IMR-90 (cell line): ENCODE data around the gene GRIN1. TPM values are rescaled to one million over a fixed set of nuclear protein-coding genes. Genes with fewer than 3 reads are reported as not detected.
"Not testable (repeated sequence)": the region's sequence is repeated elsewhere in the genome, so short reads cannot be mapped to it uniquely, and the experiment has no call there.

Source experiments
- ATAC-seq: fragments of 200-7000 bp; cut with Tn5 transposase; 2 replicates; pipeline ENCODE4 v1.9.1; 2020; ENCODE audit warnings: low read depth, mild to moderate bottlenecking, moderate library complexity
- BruUV-seq: library from RNA; stranded (reverse); fragments of 400-500 nt; replicated peaks from 2 replicates; lab custom pipeline; 2021; lab: Mats Ljungman, UMichigan
- CTCF ChIA-PET: fragments of 300-600 bp; formaldehyde crosslinking; extraction: SDS; loops from one replicate; lab custom pipeline; 2021; ENCODE audit warnings: antibody characterized with exemption; lab: Yijun Ruan, JAX
- POLR2A ChIA-PET: fragments of 300-600 bp; sonication (Branson Sonifier 250); formaldehyde crosslinking; loops from one replicate; lab custom pipeline; 2022; ENCODE audit warnings: antibody characterized with exemption; ENCODE audit not compliant: unreplicated experiment; lab: Charles Lee
- DNase-seq: peaks from one replicate; pipeline ENCODE4 v3.0.0; 2013
- H2AFZ ChIP-seq: replicated peaks from 2 replicates; pipeline ENCODE3; 2013; ENCODE audit warnings: low read length, mild to moderate bottlenecking; ENCODE audit not compliant: poor library complexity
- H2AK5ac ChIP-seq: 2 replicates; pipeline ENCODE4 v1.6.1; 2013; ENCODE audit warnings: low read depth, low read length, inconsistent platforms
- H2AK9ac ChIP-seq: replicated peaks from 2 replicates; pipeline ENCODE3; 2013; ENCODE audit warnings: mild to moderate bottlenecking, low read depth, low read length, moderate library complexity; ENCODE audit not compliant: poor library complexity
- H2BK120ac ChIP-seq: 2 replicates; pipeline ENCODE4 v1.6.1; 2013; ENCODE audit warnings: low read depth, low read length, inconsistent platforms
- H2BK15ac ChIP-seq: 3 replicates; pipeline ENCODE4 v1.6.1; 2013; ENCODE audit warnings: low read depth, low read length, inconsistent platforms
- H2BK20ac ChIP-seq: 2 replicates; pipeline ENCODE4 v1.6.1; 2013; ENCODE audit warnings: low read depth, mild to moderate bottlenecking, inconsistent platforms, low read length, moderate library complexity
- H2BK5ac ChIP-seq: 2 replicates; pipeline ENCODE4 v1.6.1; 2013; ENCODE audit warnings: mild to moderate bottlenecking, low read depth, low read length, inconsistent platforms; ENCODE audit not compliant: poor library complexity, severe bottlenecking
- H3K14ac ChIP-seq: replicated peaks from 2 replicates; pipeline ENCODE4 v1.6.1; 2013; ENCODE audit warnings: low read depth, low read length, inconsistent platforms
- H3K18ac ChIP-seq: 2 replicates; pipeline ENCODE4 v1.6.1; 2013; ENCODE audit warnings: low read depth, low read length, control low read depth
- H3K23ac ChIP-seq: 2 replicates; pipeline ENCODE4 v1.6.1; 2013; ENCODE audit warnings: low read depth, low read length, inconsistent platforms
- H3K27ac ChIP-seq: 2 replicates; pipeline ENCODE4 v1.5.1; 2013; ENCODE audit warnings: mild to moderate bottlenecking, control low read depth, low read length; ENCODE audit not compliant: insufficient read depth
- H3K27me3 ChIP-seq: 2 replicates; pipeline ENCODE4 v1.6.1; 2013; ENCODE audit warnings: low read length; ENCODE audit not compliant: control insufficient read depth, insufficient read depth
- H3K36me3 ChIP-seq: 2 replicates; pipeline ENCODE4 v1.6.1; 2013; ENCODE audit warnings: low read length, mixed read lengths; ENCODE audit not compliant: control insufficient read depth, insufficient read depth
- H3K4ac ChIP-seq: 2 replicates; pipeline ENCODE4 v1.6.1; 2013; ENCODE audit warnings: low read depth, low read length, inconsistent platforms
- H3K4me1 ChIP-seq: 2 replicates; pipeline ENCODE4 v1.6.1; 2013; ENCODE audit warnings: low read length, mixed read lengths; ENCODE audit not compliant: control insufficient read depth, insufficient read depth
- H3K4me2 ChIP-seq: 2 replicates; pipeline ENCODE4 v1.6.1; 2013; ENCODE audit warnings: low read depth, mild to moderate bottlenecking, control low read depth, low read length, moderate library complexity
- H3K4me3 ChIP-seq: 2 replicates; pipeline ENCODE4 v1.5.1; 2013; ENCODE audit warnings: low read depth, mild to moderate bottlenecking, control low read depth, low read length, moderate library complexity; ENCODE audit not compliant: insufficient read depth
- H3K56ac ChIP-seq: 2 replicates; pipeline ENCODE4 v1.6.1; 2013; ENCODE audit warnings: low read length, inconsistent platforms; ENCODE audit not compliant: insufficient read depth; ENCODE audit errors: extremely low read depth
- H3K79me1 ChIP-seq, 2 experiments: 2 replicates each; pipeline ENCODE4 v1.6.1; 2013; ENCODE audit warnings: low read length in 2 of 2, inconsistent platforms in 1 of 2, low read depth in 1 of 2
- H3K9ac ChIP-seq: 2 replicates; pipeline ENCODE4 v1.6.1; 2013; ENCODE audit warnings: low read depth, low read length, control low read depth
- H3K9me1 ChIP-seq: 2 replicates; pipeline ENCODE4 v1.6.1; 2013; ENCODE audit warnings: low read length, inconsistent platforms; ENCODE audit not compliant: insufficient read depth
- H3K9me3 ChIP-seq: 2 replicates; pipeline ENCODE4 v1.6.1; 2013; ENCODE audit warnings: low read length; ENCODE audit not compliant: control insufficient read depth, insufficient read depth
- H4K20me1 ChIP-seq: 2 replicates; pipeline ENCODE4 v1.6.1; 2013; ENCODE audit warnings: low read length, inconsistent platforms; ENCODE audit not compliant: insufficient read depth
- H4K5ac ChIP-seq: 2 replicates; pipeline ENCODE4 v1.6.1; 2013; ENCODE audit warnings: mild to moderate bottlenecking, low read depth, low read length, control low read depth
- H4K8ac ChIP-seq, 2 experiments: 2 replicates each; pipeline ENCODE4 v1.6.1; 2013; ENCODE audit warnings: low read depth in 2 of 2, low read length in 2 of 2, control low read depth in 1 of 2, inconsistent platforms in 1 of 2
- H4K91ac ChIP-seq: 2 replicates; pipeline ENCODE4 v1.6.1; 2013; ENCODE audit warnings: low read depth, low read length, inconsistent platforms; ENCODE audit not compliant: insufficient read depth
- CEBPB ChIP-seq: IDR thresholded peaks from 2 replicates; pipeline ENCODE4 v1.6.1; 2012; ENCODE audit warnings: low read depth, low read length, improper control_type of control experiment
- CHD1 ChIP-seq: IDR thresholded peaks from 2 replicates; pipeline ENCODE4 v1.6.1; 2012; ENCODE audit warnings: low read depth, low read length, improper control_type of control experiment
- FOS ChIP-seq: fragments of 150-350 bp; IDR thresholded peaks from 2 replicates; pipeline ENCODE4 v1.6.1; 2016; ENCODE audit warnings: low read depth, low read length
- MAFK ChIP-seq: IDR thresholded peaks from 2 replicates; pipeline ENCODE4 v1.6.1; 2012; ENCODE audit warnings: low read depth, low read length, improper control_type of control experiment
- MAZ ChIP-seq: IDR thresholded peaks from 2 replicates; pipeline ENCODE4 v1.6.1; 2012; ENCODE audit warnings: low read depth, mild to moderate bottlenecking, low read length, improper control_type of control experiment, moderate library complexity, borderline replicate concordance
- POLR2A ChIP-seq: IDR thresholded peaks from 2 replicates; pipeline ENCODE4 v1.6.1; 2012; ENCODE audit warnings: mild to moderate bottlenecking, low read depth, low read length
- SMC3 ChIP-seq: fragments of 150-350 bp; IDR thresholded peaks from 2 replicates; pipeline ENCODE4 v1.6.1; 2016; ENCODE audit warnings: low read depth, mild to moderate bottlenecking, antibody characterized with exemption, low read length, moderate library complexity
- USF2 ChIP-seq: fragments of 150-350 bp; IDR thresholded peaks from 2 replicates; pipeline ENCODE4 v1.6.1; 2017; ENCODE audit warnings: mild to moderate bottlenecking, antibody characterized with exemption, low read length, low read depth
- WGBS, 2 experiments: methylation state at CpG; one replicate each; pipeline versions ENCODE4 v1.1.5 to v1.1.7; 2013; ENCODE audit warnings: missing lambda C conversion rate in 2 of 2; ENCODE audit not compliant: insufficient read length in 1 of 2; ENCODE audit errors: extremely low coverage in 2 of 2; 5-methylcytosine and 5-hydroxymethylcytosine counted together
- dilution Hi-C: fragments of 300-500 bp; cut with HindIII; formaldehyde crosslinking; loops from one replicate; pipeline ENCODE4 v1.14.3; 2018; ENCODE audit warnings: low sequenced_read_pairs; ENCODE audit not compliant: unreplicated experiment
- in situ Hi-C: fragments of 300-500 bp; cut with MboI; formaldehyde crosslinking; loops from 3 replicates; pipeline ENCODE4 v1.14.3; 2019; ENCODE audit warnings: low sequenced_read_pairs, inconsistent platforms, mixed read lengths
- intact Hi-C: fragments of 100-400 bp; cut with micrococcal nuclease; formaldehyde crosslinking; loops from 2 replicates; pipeline ENCODE4 v1.10.0; 2022
- polyA plus RNA-seq, 3 experiments: library from polyadenylated mRNA; depleted of rRNA; stranded (reverse); fragments of >200 nt; gene quantifications; 2 replicates each; pipeline ENCODE4 v1.2.3, GENCODE V29; 2012; ENCODE audit warnings: low replicate concordance in 1 of 3
- total RNA-seq: library from RNA; depleted of rRNA; stranded (reverse); fragments of >200 nt; gene quantifications from 2 replicates; pipeline ENCODE4 v1.2.3, GENCODE V29; 2012

Gene GRIN1
- total and polyA plus RNA-seq, 2 of the 4 experiments (the other 2 are of a cell fraction) = 0.09 TPM; not detected in 1

- ATAC-seq = no peak
- H3K56ac ChIP-seq = no peak overlapping the region
- H2AK9ac ChIP-seq = peak overlapping the region; percentile 28
- CTCF ChIA-PET = no interaction called here
- no peaks in the 10 kb centered on the region for H3K9me1 ChIP-seq
- POLR2A ChIA-PET = no interaction called here
- H3K4me3 ChIP-seq = no peak overlapping the region
- intact Hi-C loops = no loop called here
- no peak overlapping the region for H3K9ac ChIP-seq
- H3K9me3 ChIP-seq = no peaks in the 10 kb centered on the region
- BruUV-seq = no TSS peak
- H2AFZ ChIP-seq = no peak overlapping the region
- no peak overlapping the region for H4K5ac ChIP-seq
- peaks cover 6% of the 10 kb centered on the region for H3K36me3 ChIP-seq
- no peak overlapping the region for H3K18ac ChIP-seq
- H3K23ac ChIP-seq = no peak overlapping the region
- H3K4me1 ChIP-seq = peaks cover 8% of the 10 kb centered on the region
- no peaks in the 10 kb centered on the region for H3K27me3 ChIP-seq
- no peak overlapping the region for H3K4ac ChIP-seq
- 0 out of 4 replicates have a peak, but pooled peaks cover 0 to 3% of the 10 kb centered on the region in 2 experiments for H3K79me1 ChIP-seq
- in situ Hi-C loops = no loop called here
- TF ChIP-seq FOS (no peak), MAFK (no peak), USF2 (no peak), CEBPB (no peak), MAZ (no peak), POLR2A (no peak), SMC3 (no peak), CHD1 (no peak)
- H2BK20ac ChIP-seq = no peak overlapping the region
- H3K27ac ChIP-seq = no peak overlapping the region
- no peaks in the 10 kb centered on the region for H4K20me1 ChIP-seq
- H4K91ac ChIP-seq = no peak overlapping the region
- H3K14ac ChIP-seq = no peak overlapping the region
- H2AK5ac ChIP-seq = no peak overlapping the region
- no peak overlapping the region for H4K8ac ChIP-seq
- DNase-seq = no peak
- H2BK15ac ChIP-seq = no peak overlapping the region
- H2BK5ac ChIP-seq = no peak overlapping the region
- H2BK120ac ChIP-seq = no peak overlapping the region
- dilution Hi-C loops = no loop called here
- whole genome bisulfite sequencing, 2 experiments = no CpG with 5 or more reads among the region's 15 CpGs
- no peak overlapping the region for H3K4me2 ChIP-seq
These were observed 21.7 kb upstream of the GRIN1 start for GRCh38 chr9:137117269-137117731.

GRCh38 chr9:137118092-137118603 lies 20.8 kb upstream of the GRIN1 start:
- H2BK5ac ChIP-seq, H4K20me1 ChIP-seq, H3K23ac ChIP-seq, ATAC-seq, in situ Hi-C loops, H2BK15ac ChIP-seq, BruUV-seq, H4K8ac ChIP-seq, CTCF ChIA-PET, H3K4me3 ChIP-seq, H3K56ac ChIP-seq, H2AFZ ChIP-seq, H4K91ac ChIP-seq, H3K79me1 ChIP-seq, H3K9me1 ChIP-seq, H2AK9ac ChIP-seq, H2BK120ac ChIP-seq, H3K4me2 ChIP-seq, dilution Hi-C loops, H3K36me3 ChIP-seq, H3K9me3 ChIP-seq, H3K4me1 ChIP-seq, H3K27me3 ChIP-seq, POLR2A ChIA-PET, H2BK20ac ChIP-seq, H4K5ac ChIP-seq, H3K14ac ChIP-seq, H3K4ac ChIP-seq, H3K27ac ChIP-seq, H3K9ac ChIP-seq, H3K18ac ChIP-seq, DNase-seq, H2AK5ac ChIP-seq: not testable (repeated sequence)
- intact Hi-C loops = loop anchor here (1.0 kb wide), 1 partner anchor 109 kb away; the partner anchor contains the start of gene RNF224
- WGBS, 2 experiments = no CpG with 5 or more reads among the region's 12 CpGs
